ENCODE data around the gene TRMU. TPM values are rescaled to one million over a fixed set of nuclear protein-coding genes. Genes with fewer than 3 reads are reported as not detected.

The TRMU gene
- total RNA-seq, 1 donor from 2014 or later = 70.6 TPM

GRCh38 chr22:46359362-46359761, 23.8 kb downstream of the TRMU start:
- TF ChIP-seq, protein P1, sequence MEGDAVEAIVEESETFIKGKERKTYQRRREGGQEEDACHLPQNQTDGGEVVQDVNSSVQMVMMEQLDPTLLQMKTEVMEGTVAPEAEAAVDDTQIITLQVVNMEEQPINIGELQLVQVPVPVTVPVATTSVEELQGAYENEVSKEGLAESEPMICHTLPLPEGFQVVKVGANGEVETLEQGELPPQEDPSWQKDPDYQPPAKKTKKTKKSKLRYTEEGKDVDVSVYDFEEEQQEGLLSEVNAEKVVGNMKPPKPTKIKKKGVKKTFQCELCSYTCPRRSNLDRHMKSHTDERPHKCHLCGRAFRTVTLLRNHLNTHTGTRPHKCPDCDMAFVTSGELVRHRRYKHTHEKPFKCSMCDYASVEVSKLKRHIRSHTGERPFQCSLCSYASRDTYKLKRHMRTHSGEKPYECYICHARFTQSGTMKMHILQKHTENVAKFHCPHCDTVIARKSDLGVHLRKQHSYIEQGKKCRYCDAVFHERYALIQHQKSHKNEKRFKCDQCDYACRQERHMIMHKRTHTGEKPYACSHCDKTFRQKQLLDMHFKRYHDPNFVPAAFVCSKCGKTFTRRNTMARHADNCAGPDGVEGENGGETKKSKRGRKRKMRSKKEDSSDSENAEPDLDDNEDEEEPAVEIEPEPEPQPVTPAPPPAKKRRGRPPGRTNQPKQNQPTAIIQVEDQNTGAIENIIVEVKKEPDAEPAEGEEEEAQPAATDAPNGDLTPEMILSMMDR (IDR thresholded peaks at IDR 0.05; ENCODE audit: unreplicated experiment) = no peak
- no peaks in the 10 kb centered on the region for H3K27me3 Mint-ChIP-seq (ENCODE audit: low read depth)
- H3K4me1 Mint-ChIP-seq = peaks cover 2% of the 10 kb centered on the region
- DNase-seq (ENCODE audit: low spot score in 2 of 2, unreplicated experiment in 2 of 2) = no peak
- H3K36me3 Mint-ChIP-seq = peaks cover 35% of the 10 kb centered on the region
- H3K27ac Mint-ChIP-seq = no peak overlapping the region
- H3K9me3 Mint-ChIP-seq = peaks cover 7% of the 10 kb centered on the region
- no peak overlapping the region for H3K4me3 Mint-ChIP-seq

- Mint-ChIP-seq H3K9me3 (peaks cover 7% of the 10 kb centered on the region), H3K4me3 (no peak overlapping the region), H3K4me1 (peaks cover 2% of the 10 kb centered on the region), H3K36me3 (peaks cover 35% of the 10 kb centered on the region), H3K27ac (no peak overlapping the region), H3K27me3 (ENCODE audit: low read depth) (no peaks in the 10 kb centered on the region)
- TF ChIP-seq, protein P1 (IDR thresholded peaks at IDR 0.05; ENCODE audit: unreplicated experiment) = no peak
- DNase-seq (ENCODE audit: low spot score in 2 of 2, unreplicated experiment in 2 of 2) = no peak
These were observed 24.6 kb downstream of the TRMU start for GRCh38 chr22:46360097-46360496.

- Mint-ChIP-seq H3K27ac (no peak overlapping the region), H3K4me3 (no peak overlapping the region), H3K9me3 (peaks cover 7% of the 10 kb centered on the region), H3K27me3 (ENCODE audit: low read depth) (no peaks in the 10 kb centered on the region), H3K36me3 (peaks cover 31% of the 10 kb centered on the region), H3K4me1 (no peaks in the 10 kb centered on the region)
- DNase-seq (ENCODE audit: low spot score in 2 of 2, unreplicated experiment in 2 of 2) = no peak
- TF ChIP-seq, protein P1 (IDR thresholded peaks at IDR 0.05; ENCODE audit: unreplicated experiment) = no peak
These were observed 25.4 kb downstream of the TRMU start for GRCh38 chr22:46360891-46361290.

- TF ChIP-seq, protein P1 (IDR thresholded peaks at IDR 0.05; ENCODE audit: unreplicated experiment) = no peak
- peaks cover 31% of the 10 kb centered on the region for H3K36me3 Mint-ChIP-seq
- no peaks in the 10 kb centered on the region for H3K27me3 Mint-ChIP-seq (ENCODE audit: low read depth)
- no peaks in the 10 kb centered on the region for H3K4me1 Mint-ChIP-seq
- H3K9me3 Mint-ChIP-seq = peaks cover 7% of the 10 kb centered on the region
- no peak overlapping the region for H3K4me3 Mint-ChIP-seq
- no peak for DNase-seq (ENCODE audit: low spot score in 2 of 2, unreplicated experiment in 2 of 2)
- no peak overlapping the region for H3K27ac Mint-ChIP-seq
These were observed 26.3 kb downstream of the TRMU start for GRCh38 chr22:46361826-46362202.

- Mint-ChIP-seq H3K27me3 (ENCODE audit: low read depth) (no peaks in the 10 kb centered on the region), H3K9me3 (peaks cover 7% of the 10 kb centered on the region), H3K36me3 (peaks cover 31% of the 10 kb centered on the region), H3K4me1 (no peaks in the 10 kb centered on the region), H3K27ac (no peak overlapping the region), H3K4me3 (no peak overlapping the region)
- DNase-seq (ENCODE audit: low spot score in 2 of 2, unreplicated experiment in 2 of 2) = no peak
- TF ChIP-seq, protein P1 (IDR thresholded peaks at IDR 0.05; ENCODE audit: unreplicated experiment) = no peak
These were observed 26.9 kb downstream of the TRMU start for GRCh38 chr22:46362203-46362933.

Data from mesothelial cell of epicardium (in vitro differentiated cells).